ENCODE measurements around the gene MAMLD1.

DNA sequence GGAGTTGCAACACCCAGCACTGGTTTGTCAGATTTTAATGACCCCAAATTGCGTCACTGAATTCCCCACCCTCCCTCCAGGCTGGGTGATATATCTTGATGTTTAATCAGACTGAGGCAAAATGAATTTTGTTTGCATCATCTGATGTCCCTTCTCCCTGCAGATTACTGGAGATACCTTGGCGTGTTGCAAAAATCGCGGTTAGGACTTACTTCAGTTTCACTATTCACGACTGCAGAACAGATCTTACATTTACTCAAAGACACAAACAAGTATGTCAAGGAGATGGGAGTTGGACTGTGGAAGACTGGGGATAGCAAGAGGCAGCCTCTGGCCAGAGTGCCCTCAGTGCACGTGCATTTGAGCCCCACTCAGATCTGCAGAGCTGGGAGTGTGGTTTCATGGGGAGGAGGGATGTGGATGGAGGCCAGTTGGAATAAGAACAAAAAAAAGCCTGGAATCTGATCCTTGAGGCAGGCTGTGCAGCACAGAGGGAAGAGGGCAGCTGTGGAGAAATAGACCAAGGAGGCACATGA, 113.1 kb downstream of the MAMLD1 start:
- TF ChIP-seq POLR2A (IDR thresholded peaks at IDR 0.05): no peak
- TF ChIP-seq, protein P1, sequence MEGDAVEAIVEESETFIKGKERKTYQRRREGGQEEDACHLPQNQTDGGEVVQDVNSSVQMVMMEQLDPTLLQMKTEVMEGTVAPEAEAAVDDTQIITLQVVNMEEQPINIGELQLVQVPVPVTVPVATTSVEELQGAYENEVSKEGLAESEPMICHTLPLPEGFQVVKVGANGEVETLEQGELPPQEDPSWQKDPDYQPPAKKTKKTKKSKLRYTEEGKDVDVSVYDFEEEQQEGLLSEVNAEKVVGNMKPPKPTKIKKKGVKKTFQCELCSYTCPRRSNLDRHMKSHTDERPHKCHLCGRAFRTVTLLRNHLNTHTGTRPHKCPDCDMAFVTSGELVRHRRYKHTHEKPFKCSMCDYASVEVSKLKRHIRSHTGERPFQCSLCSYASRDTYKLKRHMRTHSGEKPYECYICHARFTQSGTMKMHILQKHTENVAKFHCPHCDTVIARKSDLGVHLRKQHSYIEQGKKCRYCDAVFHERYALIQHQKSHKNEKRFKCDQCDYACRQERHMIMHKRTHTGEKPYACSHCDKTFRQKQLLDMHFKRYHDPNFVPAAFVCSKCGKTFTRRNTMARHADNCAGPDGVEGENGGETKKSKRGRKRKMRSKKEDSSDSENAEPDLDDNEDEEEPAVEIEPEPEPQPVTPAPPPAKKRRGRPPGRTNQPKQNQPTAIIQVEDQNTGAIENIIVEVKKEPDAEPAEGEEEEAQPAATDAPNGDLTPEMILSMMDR (IDR thresholded peaks at IDR 0.05): no peak

All from esophagus squamous epithelium (tissue), 4 donors.